Activated gamma-delta T cell treated with anti-CD3 and anti-CD28 coated beads, Interleukin-2, amount 50 U/mL, for 16 hours (primary cell): ENCODE measurements around the gene SMARCD1.
A peak's percentile ranks its signal among the peaks of the same experiment; 100 is the strongest.

ENCODE experiments used
- DNase-seq: peaks from one replicate; pipeline ENCODE4 v3.0.0-alpha.2; 2020; ENCODE audit warnings: low read depth

SMARCD1 gene

DNA sequence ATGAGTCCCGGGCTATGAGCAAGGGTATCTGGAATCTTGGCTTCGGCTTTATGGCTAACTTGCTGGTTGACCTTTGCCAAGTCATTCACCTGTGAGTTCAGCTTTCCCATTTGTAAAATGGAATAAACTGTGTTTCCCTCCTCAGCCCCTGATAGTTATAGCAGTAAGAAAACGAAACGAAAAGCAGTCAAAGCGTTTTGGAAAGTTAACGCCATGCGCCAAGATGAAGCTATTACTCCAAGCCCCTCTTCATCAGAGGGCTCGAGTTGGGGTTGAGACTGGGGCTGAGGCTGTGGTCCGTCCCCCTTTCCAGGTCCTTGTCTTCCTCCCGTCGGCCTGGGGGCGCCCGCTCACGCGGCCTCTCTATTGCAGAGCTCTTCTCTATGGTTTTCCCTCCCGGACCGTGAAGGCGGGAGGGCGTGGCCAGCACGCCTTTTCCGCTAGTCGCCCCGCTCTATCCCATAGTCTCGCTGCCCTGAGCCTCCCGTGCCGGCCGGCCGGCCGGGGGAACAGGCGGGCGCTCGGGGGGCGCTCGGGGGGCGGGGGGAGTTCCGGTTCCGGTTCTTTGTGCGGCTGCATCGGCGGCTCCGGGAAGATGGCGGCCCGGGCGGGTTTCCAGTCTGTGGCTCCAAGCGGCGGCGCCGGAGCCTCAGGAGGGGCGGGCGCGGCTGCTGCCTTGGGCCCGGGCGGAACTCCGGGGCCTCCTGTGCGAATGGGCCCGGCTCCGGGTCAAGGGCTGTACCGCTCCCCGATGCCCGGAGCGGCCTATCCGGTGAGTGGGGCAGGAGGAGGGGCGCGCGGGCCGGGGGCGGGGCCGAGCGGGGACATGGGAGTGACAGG lies at the start of gene SMARCD1:
TSS of gene SMARCD1 (plus strand) at position 568 of the 840 bp plus-strand sequence. CDS start at position 596, 28 bp downstream.
- DNase-seq, result peak; percentile 81

DNA sequence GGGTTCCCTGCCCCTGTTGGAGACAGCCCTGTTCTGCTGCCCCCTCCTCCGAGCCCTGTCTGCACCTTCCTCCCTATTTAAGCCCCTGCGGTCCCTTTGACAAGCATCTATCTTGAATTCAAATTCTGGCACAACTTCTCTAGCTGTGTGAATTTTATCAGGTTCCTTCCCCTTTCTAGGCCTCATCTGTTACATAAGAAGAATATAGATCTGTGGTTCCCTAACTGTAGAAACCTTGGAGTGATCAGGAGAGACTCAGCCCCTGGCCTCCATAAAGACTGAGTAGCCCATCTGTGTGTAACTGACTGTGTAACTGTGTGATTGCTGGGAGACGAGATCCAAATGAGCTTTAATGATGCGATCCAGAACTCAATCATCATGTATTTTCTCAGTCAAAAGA lies 46.8 kb upstream of the SMARCD1 start:
- no peak for DNase-seq

DNA sequence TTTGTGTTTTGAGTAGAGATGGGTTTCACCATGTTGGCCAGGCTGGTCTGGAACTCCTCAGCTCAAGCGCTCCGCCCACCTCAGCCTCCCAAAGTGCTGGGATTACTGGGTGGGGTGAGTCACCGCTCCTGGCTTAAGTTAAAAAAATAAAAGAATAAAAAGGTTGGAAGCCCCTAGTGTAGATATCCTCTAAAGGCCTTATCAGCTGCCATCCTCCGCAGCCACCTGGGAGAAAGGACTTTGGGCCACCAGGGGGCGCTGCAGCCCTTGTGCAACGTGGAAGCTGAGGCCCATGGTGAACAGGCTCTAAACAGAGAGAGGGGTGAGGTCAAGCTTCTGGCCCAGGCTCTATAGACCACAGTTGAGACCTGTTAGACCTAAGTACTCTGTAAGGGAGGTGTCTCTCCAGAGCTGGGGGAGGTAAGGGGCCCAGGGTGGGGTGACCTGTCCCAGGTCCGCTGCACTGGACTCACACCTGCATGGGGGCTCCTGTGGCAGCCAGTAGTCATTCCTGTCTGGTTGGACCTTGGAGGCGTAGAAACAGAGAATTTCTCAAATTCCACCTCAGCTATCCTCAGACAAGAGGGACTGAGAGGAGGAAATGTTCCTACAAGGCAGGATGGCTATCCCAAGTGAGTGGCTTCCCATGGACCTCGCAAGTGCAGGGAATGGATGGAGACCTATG lies 45.8 kb upstream of the SMARCD1 start:
- peak; percentile 82 for DNase-seq

DNA sequence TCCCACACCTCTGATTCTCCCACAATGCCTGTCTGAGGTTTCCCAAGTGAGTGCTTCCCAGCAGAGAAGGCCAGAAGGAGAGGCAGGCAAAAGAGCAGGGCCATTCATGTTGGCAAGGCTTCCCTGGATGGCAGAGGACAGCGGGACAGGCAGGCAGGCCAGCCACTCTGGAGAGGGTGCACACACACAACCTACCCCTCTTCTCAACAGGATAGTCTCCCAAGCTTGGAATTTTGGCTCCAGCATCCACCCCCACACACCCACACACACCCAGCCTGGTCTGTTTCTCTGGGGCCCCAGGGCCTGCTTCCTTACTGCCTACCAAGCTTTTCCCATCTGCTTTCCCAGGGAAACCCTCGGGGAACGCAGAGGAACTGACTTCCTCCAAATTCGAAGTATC lies 44.5 kb upstream of the SMARCD1 start:
- no peak for DNase-seq

DNA sequence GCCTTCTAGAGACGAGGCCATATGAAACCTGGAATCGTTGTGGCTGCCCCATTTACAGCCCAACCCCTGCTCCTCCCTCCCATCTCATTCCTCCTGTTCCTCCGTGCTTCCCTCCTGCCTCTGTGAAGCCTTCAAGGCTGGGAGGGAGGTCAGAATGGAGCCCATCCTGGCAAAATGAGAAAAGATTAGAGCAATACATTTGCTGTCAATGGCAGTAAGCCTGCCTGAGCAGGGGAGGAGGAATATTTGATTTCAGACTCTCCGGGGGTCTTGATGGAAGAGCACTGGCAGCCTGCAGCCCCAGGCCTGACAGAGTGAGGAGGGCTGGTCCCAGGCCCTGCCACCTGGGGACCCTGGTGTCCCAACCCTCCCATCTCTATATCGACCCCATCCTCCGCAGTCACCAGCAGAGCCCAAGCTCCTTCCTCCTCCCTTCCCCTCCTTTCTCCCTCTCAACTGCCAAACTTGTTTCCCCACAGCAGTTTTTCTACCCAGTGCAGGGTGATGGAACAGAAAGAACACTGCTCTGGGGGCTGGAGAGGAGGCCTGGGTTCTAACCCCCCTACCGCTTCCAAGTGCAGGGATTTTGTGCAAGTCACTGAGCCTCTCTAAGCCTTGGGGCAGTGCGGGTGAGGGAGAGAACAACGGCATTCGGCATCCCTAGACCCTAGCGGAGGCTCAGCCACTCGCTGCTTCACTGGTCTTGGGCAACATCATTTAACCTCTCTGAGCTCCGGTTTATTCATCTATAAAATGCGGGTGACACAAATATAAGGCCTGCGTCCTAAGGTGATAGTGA lies 43.9 kb upstream of the SMARCD1 start:
- no peak for DNase-seq

DNA sequence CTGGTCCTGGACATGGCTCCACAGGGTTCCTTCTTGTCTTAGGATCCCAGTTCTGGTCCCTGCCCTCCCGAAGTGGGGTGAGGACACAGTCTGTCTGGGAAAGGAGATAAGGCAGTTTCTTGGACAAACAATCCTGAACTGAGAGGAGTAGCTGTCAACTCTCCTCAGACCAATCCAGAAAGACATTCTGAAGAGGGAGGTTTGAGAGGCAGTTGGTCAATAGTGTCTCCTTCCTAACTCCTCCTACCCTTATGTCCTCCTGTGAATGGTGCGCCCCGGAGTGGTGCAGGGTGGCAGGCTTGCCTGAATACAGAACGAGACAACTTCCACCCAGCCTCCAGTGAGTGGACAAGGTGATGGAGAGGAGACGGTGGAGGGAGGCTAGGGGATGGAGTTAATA lies 43.2 kb upstream of the SMARCD1 start:
- DNase-seq, result no peak

DNA sequence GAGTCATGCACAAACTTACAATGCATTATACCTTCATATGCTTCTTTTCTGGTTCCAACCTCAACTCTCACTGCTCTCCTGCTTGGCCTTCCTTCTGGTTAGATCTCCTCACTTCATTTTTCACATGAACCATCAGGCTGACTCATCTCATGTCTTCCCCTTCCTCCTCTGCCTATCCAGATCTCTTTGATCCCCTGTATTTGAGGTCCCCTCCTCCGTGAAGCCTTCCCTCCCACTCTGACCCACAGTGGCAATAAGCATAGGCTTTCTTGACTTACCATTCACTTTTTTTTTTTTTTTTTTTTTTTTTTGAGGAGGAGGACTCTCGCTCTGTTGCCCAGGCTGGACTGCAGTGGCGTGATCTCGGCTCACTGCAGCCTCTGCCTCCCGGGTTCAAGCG lies 42.4 kb upstream of the SMARCD1 start:
- DNase-seq, result no peak

DNA sequence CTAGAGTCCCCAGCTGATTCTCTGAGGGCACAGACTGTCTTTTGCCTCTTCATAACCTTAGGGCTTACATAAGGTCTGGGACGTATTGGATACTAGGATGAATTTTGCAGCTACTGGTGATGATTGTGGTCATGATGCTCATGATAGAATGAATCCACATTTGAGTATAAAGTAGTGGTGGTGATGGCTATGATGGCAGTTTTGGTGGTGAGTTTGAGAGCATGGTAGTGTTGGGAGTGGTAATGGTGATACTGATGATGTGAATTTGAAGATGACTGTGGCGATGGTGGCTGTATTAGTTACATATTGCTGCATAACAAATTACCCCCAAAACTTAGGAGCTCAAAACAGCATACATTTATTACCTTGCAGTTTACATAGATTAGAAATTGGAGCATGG lies 41.8 kb upstream of the SMARCD1 start:
- DNase-seq, result no peak

DNA sequence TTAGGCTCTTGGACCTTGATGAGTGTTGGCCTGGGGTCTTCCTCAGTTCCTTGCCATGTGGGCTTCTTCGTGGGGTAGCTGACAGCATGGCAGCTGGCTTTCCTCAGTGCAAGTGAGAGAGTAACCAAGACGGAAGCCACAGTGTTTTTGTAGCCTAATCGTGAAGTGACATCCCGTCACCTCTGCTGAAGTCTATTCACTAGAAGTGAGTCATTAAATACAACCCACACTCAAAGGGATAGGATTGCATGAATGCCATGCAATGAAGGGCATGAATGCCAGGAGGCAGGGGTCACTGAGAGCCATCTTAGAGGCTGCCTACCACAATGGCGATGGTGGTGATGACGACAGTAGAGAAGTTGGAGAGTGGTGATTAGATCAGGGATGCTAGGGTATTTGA lies 41.3 kb upstream of the SMARCD1 start:
- DNase-seq, result no peak

DNA sequence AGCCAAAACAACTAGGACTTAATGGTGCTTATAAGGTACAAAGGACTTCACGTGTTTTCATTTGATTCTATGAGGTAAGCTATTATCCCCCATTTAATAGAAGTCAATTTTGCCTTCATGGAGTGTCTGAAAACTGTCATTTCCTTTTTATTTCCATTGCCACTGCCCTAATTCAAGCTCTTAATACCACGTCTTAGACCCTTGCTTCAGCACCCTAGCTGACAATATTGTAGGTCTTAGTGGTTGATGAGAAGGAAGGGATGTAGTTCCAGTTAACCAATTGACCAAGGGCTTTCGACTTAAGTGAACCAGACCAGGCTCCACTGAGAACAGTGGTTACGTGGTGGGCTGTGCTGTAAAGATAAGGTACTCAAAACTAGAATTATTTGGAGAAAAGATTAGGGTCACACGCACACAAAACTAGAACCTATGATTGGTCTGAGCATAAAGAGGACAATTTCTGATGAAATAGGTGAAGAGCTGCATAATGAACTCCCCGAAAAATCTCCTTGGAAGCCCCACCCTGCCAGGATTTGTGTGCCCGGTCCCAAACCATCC lies 37.4 kb upstream of the SMARCD1 start:
- DNase-seq, result no peak

DNA sequence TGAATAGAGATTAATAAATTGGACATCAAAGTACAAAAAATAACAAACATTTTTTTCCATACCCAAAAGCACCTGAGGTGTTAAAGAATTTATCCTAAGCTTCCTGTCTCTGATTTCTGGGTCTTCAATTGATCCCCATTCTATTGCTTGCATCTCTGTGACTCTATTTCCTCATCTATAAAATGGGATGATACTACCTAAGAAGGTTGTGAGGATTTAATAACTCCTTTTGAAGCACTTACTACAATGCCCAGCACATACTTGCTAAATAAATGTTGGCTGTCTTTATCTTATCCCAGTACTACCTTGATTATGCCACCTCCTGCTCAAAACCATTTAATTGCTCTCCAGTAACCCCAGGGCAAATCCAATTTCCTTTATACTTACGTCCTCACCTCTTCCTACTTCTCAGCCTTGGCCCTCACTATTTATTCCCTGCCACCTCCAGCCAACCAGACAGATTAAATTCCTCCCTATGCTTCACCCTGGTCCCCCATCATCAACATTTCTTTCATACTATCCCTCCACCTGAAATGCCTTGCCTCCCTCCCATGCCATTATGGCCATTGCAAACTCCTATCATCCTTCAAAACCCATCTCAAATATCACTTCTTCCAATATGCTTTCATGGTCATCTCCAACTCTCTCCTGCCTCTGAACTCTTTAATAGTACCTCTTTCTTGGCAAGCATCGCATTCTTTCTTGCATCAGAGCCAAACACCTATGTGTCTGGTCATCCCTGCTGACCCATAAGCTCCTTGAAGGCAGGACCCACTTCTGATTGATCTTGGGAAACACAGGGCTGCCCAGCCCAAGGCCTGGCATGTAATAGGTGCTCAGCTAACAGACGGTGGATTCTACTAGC lies 35.7 kb upstream of the SMARCD1 start:
- DNase-seq, result no peak

DNA sequence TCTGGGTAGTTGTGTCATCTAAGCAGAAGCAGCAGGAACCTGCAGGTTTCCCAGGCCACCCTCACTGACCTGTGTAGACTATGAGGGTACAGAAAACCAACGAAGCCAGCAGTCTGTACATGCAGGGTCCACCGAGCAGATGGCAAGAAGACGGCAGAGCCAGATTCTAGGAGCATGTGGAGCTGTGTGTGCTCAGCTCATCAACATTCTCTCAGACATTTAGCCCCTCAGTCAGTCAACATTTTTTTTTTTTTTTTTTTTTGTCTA lies 35.1 kb upstream of the SMARCD1 start:
- DNase-seq, result no peak

DNA sequence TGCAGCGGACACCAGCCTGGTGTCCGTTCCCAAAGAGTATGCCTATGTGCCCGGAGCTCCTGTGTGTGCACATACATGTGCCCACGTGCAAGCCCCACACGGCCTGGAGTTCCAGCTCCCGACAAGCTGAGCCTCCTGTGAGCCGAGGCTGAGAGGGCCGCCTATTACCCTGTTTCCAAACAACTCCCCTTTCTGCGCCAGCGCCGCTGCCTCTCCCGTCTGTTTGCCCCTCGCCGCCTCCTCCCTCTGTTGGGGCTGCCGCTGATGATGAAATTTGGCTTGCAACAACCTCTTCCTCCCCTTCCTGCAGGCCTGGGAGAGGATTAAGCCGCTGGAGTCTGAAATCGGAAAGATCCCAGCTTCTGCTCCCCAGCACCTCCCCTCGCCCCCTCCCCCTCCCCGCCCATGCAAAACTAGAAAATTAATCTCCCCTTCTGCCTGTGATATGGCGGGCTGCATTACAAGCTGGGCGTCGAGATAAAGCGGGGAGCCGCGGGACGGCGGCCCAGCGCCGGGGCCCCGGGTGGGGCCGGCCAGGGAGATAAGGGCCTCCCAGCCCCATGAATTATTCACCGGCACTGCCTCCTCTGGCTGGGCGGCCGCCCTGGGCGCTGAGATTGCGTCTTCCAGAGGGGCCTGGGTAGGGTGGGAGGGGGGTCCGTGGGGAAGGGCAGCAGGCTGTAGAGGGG lies 34.6 kb upstream of the SMARCD1 start:
- no peak for DNase-seq

DNA sequence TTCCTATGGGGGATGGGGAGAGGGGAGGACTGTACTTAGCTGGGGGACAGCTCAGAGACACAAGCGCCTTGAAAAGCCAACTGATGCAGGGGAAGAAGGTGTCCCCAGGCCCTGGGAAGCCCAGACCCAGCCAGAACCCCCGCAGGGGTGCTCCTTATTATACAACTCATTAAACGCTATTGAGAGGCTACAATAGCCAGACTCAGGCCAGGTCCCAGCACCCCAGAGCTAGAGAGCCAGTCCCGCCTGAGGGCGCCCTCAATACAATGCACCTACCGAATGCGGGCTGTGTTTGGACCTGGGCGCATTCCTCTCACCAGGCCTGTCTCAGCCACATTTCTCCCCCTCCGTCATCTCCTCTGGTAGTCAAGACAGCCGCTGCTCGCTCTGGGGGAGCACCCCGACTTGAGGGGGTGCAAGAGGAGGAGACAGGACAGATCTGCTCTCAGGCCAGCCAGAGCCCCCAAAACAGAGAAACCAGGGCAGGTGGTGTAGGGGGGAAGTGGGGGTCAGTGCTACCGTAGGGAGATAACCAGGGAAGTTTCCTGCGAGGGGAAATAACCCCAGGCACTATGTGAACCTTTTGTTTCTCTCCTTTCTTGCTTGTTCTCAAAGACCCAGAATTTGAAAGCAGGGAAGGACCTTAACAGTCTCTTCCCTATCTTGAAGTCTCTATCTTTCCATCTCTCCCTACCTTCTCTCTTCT lies 33.9 kb upstream of the SMARCD1 start:
- no peak for DNase-seq

DNA sequence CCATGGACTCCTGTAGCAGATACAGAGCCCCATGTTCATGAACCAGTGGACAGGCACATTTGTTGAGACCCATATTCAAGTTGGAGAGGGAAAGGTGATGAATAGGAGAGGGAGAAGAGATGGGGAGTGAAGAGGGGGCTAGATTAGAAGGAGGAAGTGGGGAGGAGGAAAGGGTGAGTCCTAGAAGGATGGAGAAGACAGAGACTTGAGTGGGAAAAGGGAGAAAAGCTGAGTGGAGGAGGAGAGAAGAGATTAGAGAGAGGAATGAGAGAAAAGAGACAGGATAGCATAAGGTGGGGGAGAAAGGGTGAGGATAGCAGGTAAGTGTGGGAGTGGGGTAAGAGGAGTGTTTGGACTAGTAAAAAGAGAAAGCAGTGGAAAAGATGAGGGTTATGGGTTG lies 32.6 kb upstream of the SMARCD1 start:
- no peak for DNase-seq

DNA sequence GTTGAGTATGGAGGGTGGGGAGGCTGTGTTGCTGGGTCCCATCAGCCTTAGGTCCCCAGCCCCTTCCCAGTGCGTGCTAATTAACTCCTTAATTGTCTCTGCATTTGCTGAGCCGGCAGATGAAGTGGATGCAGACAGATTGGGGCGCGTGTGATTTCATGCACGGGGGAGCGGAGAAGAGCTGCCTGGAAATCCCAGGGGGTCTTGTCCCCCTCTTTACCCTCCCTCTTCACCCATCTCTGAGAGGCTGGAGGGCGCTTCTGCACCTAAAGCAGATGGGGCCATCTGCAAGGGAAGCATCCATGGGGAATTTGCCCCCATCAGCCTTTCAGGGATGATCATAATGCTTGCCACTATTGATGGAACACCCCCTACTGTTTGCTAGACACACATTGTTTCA lies 32.2 kb upstream of the SMARCD1 start:
- no peak for DNase-seq

DNA sequence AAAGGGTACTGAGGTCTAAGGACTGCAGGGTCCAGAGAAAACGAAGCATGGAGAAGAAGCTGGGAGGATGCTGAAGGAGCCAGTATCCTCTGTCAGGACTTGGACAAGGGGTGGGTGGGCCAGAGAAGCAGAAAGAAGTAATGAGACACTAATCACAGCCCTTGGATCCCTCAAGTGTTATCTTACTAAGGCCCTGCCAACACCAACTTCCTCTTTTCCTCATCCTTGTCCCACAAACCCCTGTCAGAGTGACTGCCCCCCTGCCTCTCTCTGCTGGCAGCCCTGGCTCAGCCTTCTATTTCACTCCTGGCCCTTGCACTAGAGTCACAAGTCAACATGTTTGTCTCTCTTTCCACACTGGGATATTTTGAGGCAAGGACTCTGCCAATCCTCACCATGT lies 31.6 kb upstream of the SMARCD1 start:
- DNase-seq, result no peak

DNA sequence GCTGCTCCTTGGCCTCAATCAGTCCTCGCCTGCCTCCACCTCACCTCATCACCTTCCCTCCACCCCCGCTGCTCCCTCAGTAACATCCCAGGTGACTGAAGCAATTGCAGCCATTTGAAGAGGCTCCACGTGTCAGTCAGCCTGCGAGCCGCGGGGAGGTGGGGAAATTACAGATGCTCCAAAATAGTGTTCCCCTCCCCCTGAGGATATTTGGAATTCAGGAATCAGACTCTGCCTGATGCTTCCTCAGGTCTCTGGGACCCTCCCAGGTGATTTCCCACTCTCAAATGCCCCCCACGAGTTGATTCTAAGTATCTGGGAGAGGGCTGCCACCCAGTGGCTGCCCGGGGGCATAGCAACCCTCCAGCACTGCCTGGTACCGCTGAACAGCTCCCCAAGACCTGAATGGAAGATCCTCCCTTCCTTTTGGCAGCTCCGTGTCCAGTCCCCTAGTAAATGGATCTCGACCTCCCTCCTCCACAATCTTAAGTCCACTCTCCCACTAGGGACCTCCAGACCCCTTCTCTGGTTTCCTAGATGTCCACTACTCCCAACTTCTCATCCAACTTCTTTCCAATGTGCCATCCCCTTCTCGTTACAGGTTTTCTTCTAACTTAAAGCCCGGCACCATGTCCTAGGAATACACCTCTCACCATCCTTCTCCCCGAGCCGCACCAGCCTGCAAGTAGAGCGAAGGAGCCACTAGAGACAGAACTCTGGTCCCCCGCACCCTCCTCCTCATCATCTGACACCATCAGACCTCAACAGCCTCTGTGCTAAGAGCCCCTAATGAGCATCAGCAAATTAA lies 29.1 kb upstream of the SMARCD1 start:
- peak; percentile 34 for DNase-seq

DNA sequence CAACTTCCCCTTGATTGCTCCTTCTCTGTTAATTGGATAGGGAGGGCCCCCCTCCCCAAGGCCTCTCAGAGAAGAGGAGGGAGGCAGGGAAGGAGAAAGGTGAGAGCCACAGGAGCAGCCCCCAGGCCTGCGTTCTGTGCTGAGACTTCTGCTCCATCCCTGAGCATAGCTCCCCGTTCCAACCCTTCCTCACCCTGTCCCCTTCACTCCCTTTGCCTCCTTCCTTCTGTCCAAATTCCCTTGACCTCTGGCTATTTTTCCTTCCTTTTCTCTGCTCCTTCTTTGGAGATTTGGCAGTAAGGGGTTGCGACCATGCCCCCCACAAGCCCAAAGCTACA lies 28.5 kb upstream of the SMARCD1 start:
- no peak for DNase-seq
